EH (cell line): Measurements from ENCODE around the gene PCK2.

Experiments
- DNase-seq: peaks from one replicate; pipeline ENCODE4 v3.0.0-alpha.2; 2015; ENCODE audit warnings: low read depth

PCK2 gene

GRCh38 chr14:24116128-24116814 lies 22.2 kb downstream of the PCK2 start:
- DNase-seq: no peak

GRCh38 chr14:24117179-24117578 lies 23.1 kb downstream of the PCK2 start:
- no peak for DNase-seq

GRCh38 chr14:24119691-24120090 lies 25.6 kb downstream of the PCK2 start:
- DNase-seq: no peak

- no peak for DNase-seq
Observed at GRCh38 chr14:24121210-24121609, 27.1 kb downstream of the PCK2 start.

- no peak for DNase-seq
Observed at GRCh38 chr14:24122416-24122815, 28.3 kb downstream of the PCK2 start.

- DNase-seq: no peak
Observed at GRCh38 chr14:24122898-24123297, 28.8 kb downstream of the PCK2 start.

GRCh38 chr14:24123424-24124417 lies 29.6 kb downstream of the PCK2 start:
- no peak for DNase-seq

- no peak for DNase-seq
Observed at GRCh38 chr14:24126939-24127338, 32.8 kb downstream of the PCK2 start.

- DNase-seq: no peak
Observed at GRCh38 chr14:24127673-24128072, 33.6 kb downstream of the PCK2 start.

GRCh38 chr14:24129410-24129998 lies 35.4 kb downstream of the PCK2 start:
- no peak for DNase-seq

- no peak for DNase-seq
Observed at GRCh38 chr14:24130380-24130716, 36.2 kb downstream of the PCK2 start, which contains the start of gene FITM1. Gene FITM1, plus strand, starts transcription at chr14:24130659. Its CDS starts 905 bp downstream, at chr14:24131564.

GRCh38 chr14:24130717-24131548 lies 36.8 kb downstream of the PCK2 start:
- DNase-seq: no peak

GRCh38 chr14:24131549-24131966 lies 37.4 kb downstream of the PCK2 start:
- no peak for DNase-seq

GRCh38 chr14:24132061-24132685 lies 38.1 kb downstream of the PCK2 start:
- no peak for DNase-seq

GRCh38 chr14:24132976-24133375 lies 38.9 kb downstream of the PCK2 start:
- no peak for DNase-seq

GRCh38 chr14:24133735-24134134 lies 39.6 kb downstream of the PCK2 start:
- no peak for DNase-seq

- no peak for DNase-seq
Observed at GRCh38 chr14:24135584-24135833, 41.4 kb downstream of the PCK2 start.

GRCh38 chr14:24135834-24136683 lies 41.9 kb downstream of the PCK2 start, which contains the start of gene PSME1:
Gene PSME1, plus strand, starts transcription at chr14:24136194. Its CDS starts 69 bp downstream, at chr14:24136263.
- peak; percentile 90 for DNase-seq

GRCh38 chr14:24136684-24137528 lies 42.8 kb downstream of the PCK2 start:
- DNase-seq: peak; percentile 3
